ENCODE measurements around the gene PEX14. TPM values are rescaled to one million over a fixed set of nuclear protein-coding genes. Genes with fewer than 3 reads are reported as not detected.

PEX14 gene
- total RNA-seq, 1 donor from 2014 or later = 21.6 TPM

DNA sequence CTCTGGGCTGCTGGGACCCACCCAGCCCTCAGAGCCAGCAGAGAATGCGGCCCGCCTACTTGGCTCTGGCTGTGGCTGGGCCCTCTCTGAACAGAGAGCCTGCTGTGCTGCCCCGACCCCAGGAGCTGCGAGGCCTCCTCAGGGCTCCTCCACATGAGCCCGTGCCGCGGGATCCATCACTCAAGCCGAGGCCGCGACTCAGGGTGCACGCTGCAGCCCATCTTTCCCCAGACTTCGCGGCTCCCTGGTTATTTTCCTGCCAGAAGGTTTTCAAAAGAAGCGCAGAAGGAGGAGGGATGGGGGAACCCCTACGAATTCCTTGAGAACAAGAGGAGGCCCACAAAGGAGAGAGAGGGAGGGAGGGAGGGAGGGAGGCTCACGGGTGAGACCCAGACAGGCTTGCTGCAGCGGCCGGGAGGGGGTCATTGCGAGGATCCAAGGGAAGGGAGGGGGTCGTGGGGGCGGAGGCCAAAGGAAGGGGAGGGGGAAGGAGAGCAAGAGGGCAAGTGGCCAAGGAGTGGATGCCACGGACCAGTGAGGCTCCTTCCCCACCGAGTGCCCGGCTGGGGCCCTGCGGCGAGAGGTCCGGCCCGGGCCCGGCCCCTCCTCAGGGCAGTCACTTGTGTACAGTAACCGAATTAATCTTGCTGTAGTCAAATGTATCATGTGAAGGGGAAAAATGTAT, 174.9 kb downstream of the PEX14 start:
- TF ChIP-seq, protein P1, sequence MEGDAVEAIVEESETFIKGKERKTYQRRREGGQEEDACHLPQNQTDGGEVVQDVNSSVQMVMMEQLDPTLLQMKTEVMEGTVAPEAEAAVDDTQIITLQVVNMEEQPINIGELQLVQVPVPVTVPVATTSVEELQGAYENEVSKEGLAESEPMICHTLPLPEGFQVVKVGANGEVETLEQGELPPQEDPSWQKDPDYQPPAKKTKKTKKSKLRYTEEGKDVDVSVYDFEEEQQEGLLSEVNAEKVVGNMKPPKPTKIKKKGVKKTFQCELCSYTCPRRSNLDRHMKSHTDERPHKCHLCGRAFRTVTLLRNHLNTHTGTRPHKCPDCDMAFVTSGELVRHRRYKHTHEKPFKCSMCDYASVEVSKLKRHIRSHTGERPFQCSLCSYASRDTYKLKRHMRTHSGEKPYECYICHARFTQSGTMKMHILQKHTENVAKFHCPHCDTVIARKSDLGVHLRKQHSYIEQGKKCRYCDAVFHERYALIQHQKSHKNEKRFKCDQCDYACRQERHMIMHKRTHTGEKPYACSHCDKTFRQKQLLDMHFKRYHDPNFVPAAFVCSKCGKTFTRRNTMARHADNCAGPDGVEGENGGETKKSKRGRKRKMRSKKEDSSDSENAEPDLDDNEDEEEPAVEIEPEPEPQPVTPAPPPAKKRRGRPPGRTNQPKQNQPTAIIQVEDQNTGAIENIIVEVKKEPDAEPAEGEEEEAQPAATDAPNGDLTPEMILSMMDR (IDR thresholded peaks at IDR 0.05) = no peak
- TF ChIP-seq POLR2AphosphoS5 (IDR thresholded peaks at IDR 0.05; ENCODE audit: insufficient read depth in 1 of 2, low read depth in 1 of 2) = no peak
- no peak for TF ChIP-seq POLR2A (IDR thresholded peaks at IDR 0.05)
- H3K27me3 ChIP-seq = no peaks in the 10 kb centered on the region
- no peak for DNase-seq (ENCODE audit: extremely low spot score in 2 of 2)
- no peak overlapping the region for H3K27ac ChIP-seq
- H3K4me3 ChIP-seq = no peak overlapping the region
- H3K36me3 ChIP-seq = peaks cover 0 to 13% of the 10 kb centered on the region in 2 donors
- H3K9me3 ChIP-seq = no peaks in the 10 kb centered on the region
- no peaks in the 10 kb centered on the region for H3K4me1 ChIP-seq
- intact Hi-C loops (cut with DNase I) = no loop called here

- intact Hi-C loops (cut with DNase I) = no loop called here
- Histone ChIP-seq H3K36me3 (peaks cover 0 to 13% of the 10 kb centered on the region in 2 donors), H3K9me3 (no peaks in the 10 kb centered on the region), H3K27ac (no peak overlapping the region), H3K27me3 (no peaks in the 10 kb centered on the region), H3K4me1 (no peaks in the 10 kb centered on the region), H3K4me3 (no peak overlapping the region)
- no peak for DNase-seq (ENCODE audit: extremely low spot score in 2 of 2)
- TF ChIP-seq, protein P1 (IDR thresholded peaks at IDR 0.05) = no peak
- no peak for TF ChIP-seq POLR2A (IDR thresholded peaks at IDR 0.05)
- no peak for TF ChIP-seq POLR2AphosphoS5 (IDR thresholded peaks at IDR 0.05; ENCODE audit: insufficient read depth in 1 of 2, low read depth in 1 of 2)
Observed at GRCh38 chr1:10650556-10651388, 176.0 kb downstream of the PEX14 start.

DNA sequence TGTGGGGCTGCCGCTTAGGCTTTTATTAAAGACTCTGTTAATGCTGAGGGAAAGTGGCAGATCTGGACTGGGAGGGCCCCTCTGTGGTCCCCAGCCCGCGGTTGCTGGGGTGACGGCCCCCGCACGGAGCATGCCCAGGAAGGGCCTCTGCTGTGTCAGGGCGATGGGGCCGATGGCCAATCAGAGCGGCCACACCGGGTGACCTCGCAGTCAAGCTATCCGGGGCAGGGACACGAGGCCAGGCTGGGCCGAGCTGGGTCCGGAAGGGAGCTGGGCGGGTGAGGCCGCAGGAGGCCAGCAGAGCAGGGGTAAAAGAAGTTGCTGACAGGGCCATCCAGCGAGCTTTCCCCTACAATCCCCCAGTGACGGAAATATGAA, 176.6 kb downstream of the PEX14 start:
- intact Hi-C loops (cut with DNase I) = no loop called here
- no peak for DNase-seq (ENCODE audit: extremely low spot score in 2 of 2)
- TF ChIP-seq, protein P1 (IDR thresholded peaks at IDR 0.05) = no peak
- TF ChIP-seq POLR2A (IDR thresholded peaks at IDR 0.05) (no peak), POLR2AphosphoS5 (IDR thresholded peaks at IDR 0.05; ENCODE audit: insufficient read depth in 1 of 2, low read depth in 1 of 2) (no peak)
- peaks cover 0 to 12% of the 10 kb centered on the region in 2 donors for H3K36me3 ChIP-seq
- no peaks in the 10 kb centered on the region for H3K4me1 ChIP-seq
- no peaks in the 10 kb centered on the region for H3K9me3 ChIP-seq
- no peak overlapping the region for H3K27ac ChIP-seq
- no peak overlapping the region for H3K4me3 ChIP-seq
- no peaks in the 10 kb centered on the region for H3K27me3 ChIP-seq

GRCh38 chr1:10651793-10652192, 177.0 kb downstream of the PEX14 start:
- intact Hi-C loops (cut with DNase I) = no loop called here
- Histone ChIP-seq H3K9me3 (no peaks in the 10 kb centered on the region), H3K27ac (no peak overlapping the region), H3K36me3 (peaks cover 0 to 12% of the 10 kb centered on the region in 2 donors), H3K27me3 (no peaks in the 10 kb centered on the region), H3K4me3 (no peak overlapping the region), H3K4me1 (no peaks in the 10 kb centered on the region)
- DNase-seq (ENCODE audit: extremely low spot score in 2 of 2) = no peak
- TF ChIP-seq POLR2A (IDR thresholded peaks at IDR 0.05) (no peak), POLR2AphosphoS5 (IDR thresholded peaks at IDR 0.05; ENCODE audit: insufficient read depth in 1 of 2, low read depth in 1 of 2) (no peak)
- TF ChIP-seq, protein P1 (IDR thresholded peaks at IDR 0.05) = no peak

DNA sequence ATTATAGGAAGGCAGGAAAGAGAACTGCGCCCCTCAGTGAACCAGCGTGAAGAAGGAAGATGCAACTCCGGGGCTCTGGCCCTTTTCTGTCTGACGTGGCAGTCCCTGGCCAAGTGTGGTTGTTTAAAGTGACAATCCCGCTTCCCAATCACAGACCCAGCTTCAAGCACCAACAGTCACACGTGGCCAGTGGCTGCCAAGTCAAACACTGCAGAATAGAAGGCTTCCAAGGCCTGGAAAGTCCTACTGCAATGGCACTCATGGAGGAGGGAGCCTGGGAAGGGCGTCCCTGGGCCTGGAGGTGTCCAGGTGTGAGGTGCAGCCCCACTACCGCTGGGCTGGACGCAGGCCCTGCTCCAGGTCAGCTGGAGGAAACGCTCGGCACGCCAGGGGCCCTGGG, 177.9 kb downstream of the PEX14 start:
- H3K4me1 ChIP-seq = no peaks in the 10 kb centered on the region
- no peak overlapping the region for H3K27ac ChIP-seq
- intact Hi-C loops (cut with DNase I) = no loop called here
- H3K36me3 ChIP-seq = peaks cover 0 to 12% of the 10 kb centered on the region in 2 donors
- no peaks in the 10 kb centered on the region for H3K9me3 ChIP-seq
- TF ChIP-seq POLR2A (IDR thresholded peaks at IDR 0.05) = no peak
- TF ChIP-seq, protein P1 (IDR thresholded peaks at IDR 0.05) = no peak
- no peak for TF ChIP-seq POLR2AphosphoS5 (IDR thresholded peaks at IDR 0.05; ENCODE audit: insufficient read depth in 1 of 2, low read depth in 1 of 2)
- no peak overlapping the region for H3K4me3 ChIP-seq
- no peaks in the 10 kb centered on the region for H3K27me3 ChIP-seq
- DNase-seq (ENCODE audit: extremely low spot score in 2 of 2) = no peak
